ACHN (cell line): ENCODE data around the gene APOB.

Experiments used
- DNase-seq: peaks from one replicate; pipeline ENCODE4 v3.0.0-alpha.2; 2015
- in situ Hi-C: cut with HindIII; loops from 2 replicates; pipeline ENCODE4 v1.10.0; 2017; ENCODE audit warnings: low sequenced_read_pairs, low pct_ligation_motif_present, low pct_unique_long_range_greater_than_20kb

Gene APOB

DNA sequence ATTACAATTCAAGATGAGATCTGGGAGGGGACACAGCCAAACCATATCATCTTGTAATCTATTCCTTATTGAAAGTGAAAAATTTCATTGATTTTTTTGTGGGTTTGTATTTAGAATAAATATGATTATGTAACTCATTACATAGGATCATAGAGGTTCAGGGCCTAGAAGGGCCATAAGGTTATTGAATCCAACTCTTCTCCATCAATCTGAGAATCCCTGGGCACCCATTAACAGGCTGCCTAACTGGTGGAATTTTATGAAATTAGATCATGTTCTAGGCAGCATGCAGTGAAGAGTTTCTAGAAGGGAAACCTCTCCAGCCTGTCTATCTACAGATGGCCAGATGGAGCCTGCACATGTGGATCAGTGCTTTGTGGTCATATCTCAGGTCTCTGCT lies 6.3 kb upstream of the APOB start:
- in situ Hi-C loops, result no loop called here
- no peak for DNase-seq

DNA sequence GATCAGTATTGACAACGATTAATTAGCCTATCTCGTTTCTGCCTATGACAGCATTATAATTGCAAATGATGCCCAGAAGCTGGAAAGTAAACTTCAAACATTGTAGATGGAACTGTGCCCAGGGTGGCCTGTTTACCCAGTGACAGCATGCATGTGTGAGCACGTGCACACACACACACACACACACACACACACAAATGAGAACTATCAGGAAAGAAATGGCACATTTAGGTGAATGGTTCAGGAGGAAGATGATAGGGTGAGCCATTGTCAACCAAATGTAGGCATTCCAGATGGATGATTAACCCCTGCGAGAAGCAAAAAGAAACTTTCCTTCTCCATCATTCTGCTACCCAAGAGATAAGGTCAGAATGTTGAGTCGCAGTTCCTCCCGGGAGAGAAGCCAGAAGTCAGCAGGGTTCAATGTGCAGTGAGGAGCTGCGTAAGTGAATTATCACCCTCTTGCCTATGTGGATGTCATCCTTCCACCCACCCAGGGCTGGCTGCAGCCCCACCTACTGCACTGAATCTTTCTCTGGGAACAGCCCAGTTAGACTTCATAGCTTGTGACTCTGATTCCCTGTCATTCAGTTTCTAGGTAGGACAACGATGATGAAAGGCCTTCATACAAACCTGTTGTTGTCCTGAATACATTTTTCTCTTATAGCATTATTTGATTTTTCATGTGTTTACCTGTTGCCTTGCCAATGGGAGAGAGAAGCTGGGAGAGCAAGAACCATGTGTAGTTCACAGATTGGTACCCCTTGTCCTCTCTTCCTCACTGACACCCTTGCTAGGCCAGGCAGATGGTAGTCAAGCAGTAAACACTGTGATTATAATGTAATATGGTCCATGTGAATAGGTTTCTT lies 3.5 kb upstream of the APOB start:
- DNase-seq, result no peak
- in situ Hi-C loops, result no loop called here

DNA sequence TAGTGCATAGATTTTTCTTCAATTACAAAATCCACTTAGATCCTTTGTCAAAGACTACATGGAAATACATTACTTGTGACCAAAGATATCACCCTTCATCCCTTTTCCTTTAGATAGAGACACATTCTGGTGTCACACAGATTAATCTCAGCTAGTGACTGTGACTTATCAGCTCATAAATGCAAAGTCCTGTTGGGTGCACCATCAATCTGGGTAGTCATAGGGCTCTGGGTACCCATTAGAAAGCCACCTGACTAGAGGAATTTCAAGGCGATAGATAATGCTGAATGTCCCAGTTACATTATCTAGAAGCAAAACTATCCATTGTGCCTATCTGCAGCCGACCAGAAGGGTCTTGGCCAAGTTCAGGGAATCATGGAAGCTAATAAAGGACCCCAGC lies 2.6 kb upstream of the APOB start:
- no peak for DNase-seq
- in situ Hi-C loops, result no loop called here

DNA sequence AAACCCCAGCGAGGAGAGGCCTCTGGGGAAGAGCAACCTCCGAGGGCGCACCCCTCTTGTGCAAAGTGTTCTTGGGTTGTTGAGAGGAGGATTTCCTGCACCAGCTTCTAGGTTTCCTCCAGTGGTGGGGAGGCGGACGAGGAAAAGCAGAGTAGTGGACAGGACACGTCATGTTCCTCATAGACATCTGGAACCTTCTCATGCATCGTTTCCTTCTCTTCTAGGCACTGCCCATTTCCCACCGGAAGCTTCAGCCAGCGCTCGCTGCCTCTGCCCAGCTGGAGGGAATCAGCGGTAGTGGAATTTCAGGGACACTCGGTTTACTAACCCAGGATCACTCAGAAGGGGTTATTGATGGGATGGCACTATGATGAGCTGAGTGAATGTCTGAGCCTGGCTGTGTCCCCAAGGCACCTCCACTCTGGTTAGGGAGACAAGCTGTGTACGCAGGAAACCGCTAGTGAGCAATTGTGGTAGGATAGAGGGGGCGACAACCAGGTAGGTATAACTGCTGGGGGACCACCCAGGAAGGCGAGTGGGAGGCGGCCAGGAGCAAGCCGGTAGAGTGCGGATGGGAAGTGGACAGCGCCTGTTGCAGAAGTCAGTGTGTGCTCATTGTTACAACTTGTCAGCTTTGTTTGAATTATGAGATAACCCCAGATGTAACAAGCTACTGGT lies 960 bp upstream of the APOB start:
- in situ Hi-C loops, result no loop called here
- DNase-seq, result no peak

DNA sequence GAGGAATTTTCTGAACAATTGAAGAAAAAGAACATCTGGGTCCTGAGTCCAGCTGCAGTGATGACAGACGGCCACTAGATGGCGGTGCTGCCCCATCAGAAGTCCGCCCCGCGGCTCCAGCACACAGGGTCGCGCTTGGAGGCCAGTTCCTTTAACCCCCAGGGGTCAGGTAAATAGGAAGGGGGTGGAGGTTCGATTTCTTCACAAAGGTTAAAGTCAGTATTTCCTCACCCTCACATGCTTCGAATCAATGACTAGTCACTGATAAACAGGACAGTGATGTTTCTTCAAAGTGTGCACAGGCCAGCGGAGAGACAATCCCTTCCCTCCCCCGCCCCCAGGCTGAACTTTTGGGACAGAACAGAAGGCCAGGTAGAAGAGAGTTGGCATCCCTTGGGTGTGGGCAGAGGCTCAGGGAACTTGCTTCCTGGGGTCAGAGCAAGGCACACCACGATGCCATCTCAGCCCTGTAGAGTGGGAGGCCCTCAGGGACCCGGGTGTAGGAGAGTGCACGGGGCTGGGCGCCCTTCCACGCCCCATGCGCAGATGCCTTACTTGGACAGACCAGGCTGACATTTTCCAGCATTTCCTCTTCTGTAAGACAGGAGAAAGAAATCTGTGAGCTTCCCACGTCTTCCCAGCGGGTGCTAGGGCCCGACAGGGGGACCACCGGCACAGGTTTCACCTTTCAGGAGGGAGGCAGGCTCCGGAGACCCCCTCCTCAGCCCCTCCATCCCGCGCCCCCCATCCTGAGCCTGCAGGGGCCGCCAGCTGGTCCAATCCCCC lies 722 bp downstream of the APOB start:
- in situ Hi-C loops, result no loop called here
- DNase-seq, result peak; percentile 47

DNA sequence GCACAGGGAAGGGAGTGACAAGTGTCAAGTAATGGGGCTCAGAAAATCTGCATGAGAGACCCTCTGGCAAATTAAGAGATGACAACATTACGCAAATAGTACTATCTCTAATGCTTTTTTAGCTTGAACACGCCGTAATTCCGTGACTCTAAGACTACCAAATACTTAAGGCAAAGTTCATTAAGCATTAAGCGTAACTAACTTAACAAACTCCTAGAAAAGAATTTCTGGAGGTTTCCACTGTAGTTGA lies 1.2 kb downstream of the APOB start:
- DNase-seq, result no peak
- in situ Hi-C loops, result no loop called here

DNA sequence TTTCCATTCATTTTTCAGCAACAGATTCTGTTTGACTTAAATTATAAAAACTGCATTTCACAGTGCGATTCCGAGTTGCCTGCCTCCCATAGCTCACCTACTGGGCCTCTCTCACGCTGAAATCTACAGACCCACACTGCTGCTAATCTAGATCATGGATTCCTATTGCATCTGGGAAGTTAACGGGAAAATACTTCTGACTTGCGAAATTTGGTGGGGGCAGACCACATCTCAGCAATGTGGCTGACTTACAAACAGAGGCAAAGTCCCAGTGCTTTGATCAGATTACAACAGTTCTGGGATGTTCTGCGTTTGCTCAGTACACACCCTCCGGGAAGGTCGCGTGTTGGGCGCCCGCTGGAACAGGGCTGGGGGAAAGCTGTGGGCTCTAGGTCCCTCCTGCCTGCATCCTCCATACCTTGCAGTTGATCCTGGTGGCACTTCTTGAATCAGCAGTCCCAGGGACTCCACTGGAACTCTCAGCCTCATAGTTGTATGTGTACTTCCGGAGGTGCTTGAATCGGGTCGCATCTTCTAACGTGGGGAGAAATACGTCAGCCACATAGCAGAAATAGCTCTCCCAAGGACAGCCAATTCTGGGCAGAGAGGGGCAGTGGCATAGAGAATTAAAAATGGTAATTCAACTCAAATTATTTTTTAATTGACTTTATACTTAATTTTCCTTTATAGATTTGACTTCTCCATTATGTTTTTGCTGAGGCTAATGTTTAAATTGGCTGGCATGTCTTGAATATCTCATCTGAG lies 1.7 kb downstream of the APOB start:
- no peak for DNase-seq
- in situ Hi-C loops, result no loop called here

DNA sequence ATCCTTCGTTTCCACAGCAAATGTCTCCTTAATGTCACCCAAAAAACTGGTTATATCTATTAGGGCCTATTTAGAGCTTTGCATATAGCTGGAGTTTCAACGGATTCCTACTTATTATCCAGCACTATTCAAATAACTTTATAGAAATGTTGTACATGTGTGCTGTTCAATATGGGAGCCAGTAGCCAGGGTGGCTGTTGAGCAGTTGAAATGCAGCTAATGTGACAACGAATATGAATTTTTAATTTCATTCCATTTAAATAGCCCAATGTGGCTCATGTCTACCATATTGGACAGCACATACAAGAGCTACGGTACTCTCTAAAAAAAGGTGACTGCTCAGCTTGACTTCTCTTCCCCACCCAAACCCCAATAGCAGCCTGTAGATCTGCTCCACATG lies 2.4 kb downstream of the APOB start:
- no peak for DNase-seq
- in situ Hi-C loops, result no loop called here

DNA sequence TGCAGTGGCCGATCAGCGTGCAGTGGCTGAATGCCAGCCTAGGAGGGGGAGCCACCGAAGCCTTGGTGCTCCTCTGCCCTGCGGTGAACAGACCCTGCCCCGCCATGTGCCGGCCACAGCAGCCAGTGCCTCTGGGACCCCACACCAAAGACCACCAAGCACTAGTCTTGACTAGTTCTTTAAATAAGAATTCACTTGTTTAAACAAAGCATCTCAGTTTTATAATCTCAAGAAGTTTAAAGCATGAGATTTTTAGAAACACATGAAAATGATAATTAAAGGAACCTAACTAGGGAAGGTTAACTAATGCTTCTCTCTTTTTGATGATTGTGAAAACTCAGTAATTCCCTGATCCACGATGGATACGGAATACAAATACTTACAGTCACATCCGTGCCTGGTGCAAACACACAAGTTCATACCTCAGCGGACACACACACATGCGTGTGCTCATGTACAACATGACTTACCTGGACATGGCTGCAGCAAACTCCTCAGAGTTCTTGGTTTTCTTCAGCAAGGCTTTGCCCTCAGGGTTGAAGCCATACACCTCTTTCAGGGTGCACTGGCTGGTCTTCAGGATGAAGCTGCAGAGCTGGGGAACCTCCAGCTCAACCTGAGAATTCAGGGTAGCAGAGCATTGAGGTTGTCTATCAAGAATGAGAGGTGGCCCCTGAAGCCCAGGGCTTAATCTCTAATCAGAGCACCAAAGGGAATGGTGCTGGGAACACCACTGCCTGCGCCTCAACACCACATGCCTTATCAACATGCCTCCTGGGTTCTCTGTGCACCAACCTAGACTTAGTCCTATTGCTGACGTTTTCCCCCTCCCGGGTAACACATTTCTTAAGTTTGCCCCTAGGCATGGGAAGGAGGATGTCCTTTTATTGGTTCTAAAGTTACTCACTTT lies 3.1 kb downstream of the APOB start:
- no peak for DNase-seq
- in situ Hi-C loops, result no loop called here

DNA sequence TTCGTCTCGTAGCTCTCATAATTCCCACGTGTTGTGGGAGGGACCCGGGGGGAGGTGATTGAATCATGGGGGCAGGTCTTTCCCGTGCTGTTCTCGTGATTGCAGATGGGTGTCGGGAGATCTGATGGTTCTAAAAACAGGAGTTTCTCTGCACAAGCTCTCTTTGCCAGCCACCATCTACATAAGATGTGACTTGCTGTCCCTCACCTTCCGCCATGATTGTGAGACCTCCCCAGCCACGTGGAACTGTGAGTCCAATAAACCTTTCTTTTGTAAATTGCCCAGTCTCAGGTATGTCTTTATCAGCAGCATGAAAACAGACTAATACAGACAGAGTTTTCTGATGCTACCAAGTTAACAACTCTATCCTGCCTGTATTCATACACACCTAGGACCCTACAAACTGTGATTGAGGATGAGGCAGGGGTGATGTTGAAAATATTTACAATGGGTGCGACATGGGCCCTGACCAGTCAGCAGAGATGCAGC lies 3.9 kb downstream of the APOB start:
- in situ Hi-C loops, result no loop called here
- no peak for DNase-seq

GRCh38 chr2:21039080-21039556 lies 4.8 kb downstream of the APOB start:
- in situ Hi-C loops, result no loop called here
- DNase-seq, result no peak

DNA sequence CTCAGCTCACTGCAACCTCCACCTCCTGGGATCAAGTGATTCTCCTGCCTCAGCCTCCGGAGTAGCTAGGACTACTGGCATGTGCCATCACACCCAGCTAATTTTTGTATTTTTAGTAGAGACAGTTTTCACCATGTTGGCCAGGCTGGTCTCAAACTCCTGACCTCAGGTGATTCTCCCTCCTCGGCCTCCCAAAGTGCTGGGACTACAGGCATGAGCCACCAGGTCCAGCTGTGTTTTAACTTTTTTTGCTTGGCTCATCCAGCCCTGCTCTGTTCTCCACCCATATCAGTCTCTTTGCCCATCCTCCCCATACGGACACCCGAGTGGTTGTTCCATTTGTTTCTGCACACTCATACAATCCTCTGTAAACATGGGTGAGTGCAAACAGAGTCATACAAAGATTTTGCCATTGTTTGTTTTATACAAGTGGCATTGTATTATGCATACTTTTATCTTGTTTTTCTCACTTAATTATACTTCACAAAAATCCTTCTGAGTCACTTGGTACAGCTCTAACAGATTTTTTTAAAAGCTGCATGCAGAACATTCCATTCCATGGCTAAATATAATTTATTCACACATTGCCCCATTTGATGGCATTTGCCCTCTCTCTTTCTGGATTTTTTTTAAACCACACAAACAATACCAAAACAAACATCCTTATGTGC lies 5.3 kb downstream of the APOB start:
- no peak for DNase-seq
- in situ Hi-C loops, result no loop called here

GRCh38 chr2:21037671-21038108 lies 6.2 kb downstream of the APOB start:
- DNase-seq, result no peak
- in situ Hi-C loops, result no loop called here

DNA sequence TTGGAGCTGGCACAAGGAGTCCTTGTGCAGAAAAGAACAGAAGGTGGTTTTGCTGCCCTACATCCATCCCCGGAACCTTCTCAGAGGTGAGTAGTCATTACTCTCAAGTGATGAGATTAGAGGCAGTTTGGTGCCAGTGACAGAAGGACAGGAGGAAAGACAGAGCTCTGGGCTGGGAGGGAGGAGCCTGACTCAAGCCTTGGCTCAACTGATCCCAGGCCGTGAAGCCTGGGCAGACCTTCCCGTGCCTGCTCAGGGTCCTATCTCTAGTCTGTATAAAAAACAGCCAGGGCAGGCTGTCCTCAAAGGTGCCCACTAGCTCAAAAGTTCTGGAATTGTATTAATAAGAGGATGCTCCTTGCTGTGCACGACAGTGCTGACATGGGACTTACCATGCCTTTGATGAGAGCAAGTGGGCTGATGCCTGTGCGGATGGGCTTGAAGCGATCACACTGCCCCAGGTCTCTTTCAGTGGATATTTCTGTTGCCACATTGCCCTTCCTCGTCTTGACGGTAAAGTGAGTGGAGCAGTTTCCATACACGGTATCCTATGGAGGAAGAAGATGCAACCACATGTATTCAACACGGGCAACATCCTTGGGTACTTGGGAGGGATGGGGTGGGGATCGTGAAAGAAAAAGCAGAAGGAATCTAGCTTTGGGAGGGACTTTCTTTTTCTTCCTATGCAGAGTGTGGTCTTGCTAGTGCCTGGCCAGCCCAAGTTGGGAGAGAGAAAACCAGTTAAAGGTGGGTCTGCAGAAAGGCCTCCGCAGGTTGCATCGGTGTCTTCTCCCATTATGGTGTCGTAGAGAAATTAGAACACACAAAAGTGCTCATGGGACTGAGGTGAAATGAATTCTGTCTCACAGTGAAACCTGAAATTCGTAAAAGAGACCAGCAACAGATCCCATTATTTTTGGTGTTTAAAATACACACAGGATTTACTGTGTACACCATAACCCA lies 6.9 kb downstream of the APOB start:
- DNase-seq, result no peak
- in situ Hi-C loops, result no loop called here

GRCh38 chr2:21035974-21036707 lies 7.7 kb downstream of the APOB start:
- in situ Hi-C loops, result no loop called here

More at GRCh38 chr2:21035974-21036707, 7.7 kb downstream of the APOB start:
- no peak for DNase-seq
